ENCODE data around the gene TMEM250. TPM values are rescaled to one million over a fixed set of nuclear protein-coding genes. Genes with fewer than 3 reads are reported as not detected.
"Not testable (repeated sequence)": the region's sequence is repeated elsewhere in the genome, so short reads cannot be mapped to it uniquely, and the experiment has no call there.

The TMEM250 gene
- total RNA-seq, 1 experiment from 2014 or later: 15.1 TPM

- H3K4me3 ChIP-seq (ENCODE audit: low read length): no peak overlapping the region
- no peaks in the 10 kb centered on the region for H3K27me3 ChIP-seq (ENCODE audit: low read length)
- no peaks in the 10 kb centered on the region for H3K79me2 ChIP-seq (ENCODE audit: low read length)
- H3K9me3 ChIP-seq (ENCODE audit: low read length): no peaks in the 10 kb centered on the region
- H3K9ac ChIP-seq (ENCODE audit: low read length): no peak overlapping the region
- no peaks in the 10 kb centered on the region for H3K36me3 ChIP-seq (ENCODE audit: insufficient read depth, low read length)
- no peaks in the 10 kb centered on the region for H3K9me2 ChIP-seq (replicated peaks; ENCODE audit: insufficient read depth, low read length)
- no peaks in the 10 kb centered on the region for H3K4me1 ChIP-seq (ENCODE audit: low read length)
- no peak overlapping the region for H2AFZ ChIP-seq (ENCODE audit: low read length)
- H4K20me1 ChIP-seq (ENCODE audit: insufficient read depth, low read depth, low read length): no peaks in the 10 kb centered on the region
- no peak for DNase-seq
- H3K4me2 ChIP-seq (ENCODE audit: low read depth, low read length, poor library complexity, severe bottlenecking): no peak overlapping the region
- no peak overlapping the region for H3K27ac ChIP-seq (ENCODE audit: low read length)
These were observed 36.9 kb upstream of the TMEM250 start for GRCh38 chr9:136155576-136155975.

GRCh38 chr9:136154943-136155342 lies 36.3 kb upstream of the TMEM250 start:
- no peak for DNase-seq
- Histone ChIP-seq H2AFZ (ENCODE audit: low read length) (no peak overlapping the region), H3K4me1 (ENCODE audit: low read length) (no peaks in the 10 kb centered on the region), H3K27ac (ENCODE audit: low read length) (no peak overlapping the region), H3K9ac (ENCODE audit: low read length) (no peak overlapping the region), H3K79me2 (ENCODE audit: low read length) (no peaks in the 10 kb centered on the region), H3K4me3 (ENCODE audit: low read length) (no peak overlapping the region), H3K9me2 (replicated peaks; ENCODE audit: insufficient read depth, low read length) (no peaks in the 10 kb centered on the region), H3K36me3 (ENCODE audit: insufficient read depth, low read length) (no peaks in the 10 kb centered on the region), H3K4me2 (ENCODE audit: low read depth, low read length, poor library complexity, severe bottlenecking) (no peak overlapping the region), H3K9me3 (ENCODE audit: low read length) (no peaks in the 10 kb centered on the region), H3K27me3 (ENCODE audit: low read length) (no peaks in the 10 kb centered on the region), H4K20me1 (ENCODE audit: insufficient read depth, low read depth, low read length) (no peaks in the 10 kb centered on the region)

GRCh38 chr9:136153381-136154065 lies 34.8 kb upstream of the TMEM250 start:
- H3K9me3 ChIP-seq (ENCODE audit: low read length): no peaks in the 10 kb centered on the region
- no peak for DNase-seq
- H3K4me3 ChIP-seq (ENCODE audit: low read length): no peak overlapping the region
- H3K9ac ChIP-seq (ENCODE audit: low read length): no peak overlapping the region
- no peaks in the 10 kb centered on the region for H3K79me2 ChIP-seq (ENCODE audit: low read length)
- no peak overlapping the region for H3K27ac ChIP-seq (ENCODE audit: low read length)
- H2AFZ ChIP-seq (ENCODE audit: low read length): no peak overlapping the region
- no peaks in the 10 kb centered on the region for H3K4me1 ChIP-seq (ENCODE audit: low read length)
- H4K20me1 ChIP-seq (ENCODE audit: insufficient read depth, low read depth, low read length): no peaks in the 10 kb centered on the region
- H3K4me2 ChIP-seq (ENCODE audit: low read depth, low read length, poor library complexity, severe bottlenecking): no peak overlapping the region
- H3K27me3 ChIP-seq (ENCODE audit: low read length): no peaks in the 10 kb centered on the region
- H3K36me3 ChIP-seq (ENCODE audit: insufficient read depth, low read length): no peaks in the 10 kb centered on the region
- no peaks in the 10 kb centered on the region for H3K9me2 ChIP-seq (replicated peaks; ENCODE audit: insufficient read depth, low read length)

- Histone ChIP-seq H4K20me1 (ENCODE audit: insufficient read depth, low read depth, low read length) (no peaks in the 10 kb centered on the region), H3K9me3 (ENCODE audit: low read length) (no peaks in the 10 kb centered on the region), H2AFZ (ENCODE audit: low read length) (no peak overlapping the region), H3K27ac (ENCODE audit: low read length) (no peak overlapping the region), H3K4me2 (ENCODE audit: low read depth, low read length, poor library complexity, severe bottlenecking) (no peak overlapping the region), H3K9me2 (replicated peaks; ENCODE audit: insufficient read depth, low read length) (no peaks in the 10 kb centered on the region), H3K36me3 (ENCODE audit: insufficient read depth, low read length) (no peaks in the 10 kb centered on the region), H3K79me2 (ENCODE audit: low read length) (no peaks in the 10 kb centered on the region), H3K9ac (ENCODE audit: low read length) (no peak overlapping the region), H3K4me3 (ENCODE audit: low read length) (no peak overlapping the region), H3K27me3 (ENCODE audit: low read length) (no peaks in the 10 kb centered on the region), H3K4me1 (ENCODE audit: low read length) (peaks cover 5% of the 10 kb centered on the region)
- no peak for DNase-seq
These were observed 34.3 kb upstream of the TMEM250 start for GRCh38 chr9:136152931-136153330.

- Histone ChIP-seq H3K79me2 (ENCODE audit: low read length) (no peaks in the 10 kb centered on the region), H3K27ac (ENCODE audit: low read length) (no peak overlapping the region), H3K4me3 (ENCODE audit: low read length) (no peak overlapping the region), H3K9me3 (ENCODE audit: low read length) (no peaks in the 10 kb centered on the region), H3K4me1 (ENCODE audit: low read length) (peaks cover 6% of the 10 kb centered on the region), H3K9ac (ENCODE audit: low read length) (no peak overlapping the region), H2AFZ (ENCODE audit: low read length) (no peak overlapping the region), H3K27me3 (ENCODE audit: low read length) (no peaks in the 10 kb centered on the region), H4K20me1 (ENCODE audit: insufficient read depth, low read depth, low read length) (no peaks in the 10 kb centered on the region), H3K4me2 (ENCODE audit: low read depth, low read length, poor library complexity, severe bottlenecking) (no peak overlapping the region), H3K9me2 (replicated peaks; ENCODE audit: insufficient read depth, low read length) (no peaks in the 10 kb centered on the region), H3K36me3 (ENCODE audit: insufficient read depth, low read length) (no peaks in the 10 kb centered on the region)
- DNase-seq: no peak
These were observed 33.8 kb upstream of the TMEM250 start for GRCh38 chr9:136152543-136152866.

- Histone ChIP-seq H3K9me3 (ENCODE audit: low read length) (no peaks in the 10 kb centered on the region), H2AFZ (ENCODE audit: low read length) (no peak overlapping the region), H3K4me3 (ENCODE audit: low read length) (no peak overlapping the region), H4K20me1 (ENCODE audit: insufficient read depth, low read depth, low read length) (no peaks in the 10 kb centered on the region), H3K27ac (ENCODE audit: low read length) (no peak overlapping the region), H3K4me2 (ENCODE audit: low read depth, low read length, poor library complexity, severe bottlenecking) (no peak overlapping the region), H3K79me2 (ENCODE audit: low read length) (no peaks in the 10 kb centered on the region), H3K36me3 (ENCODE audit: insufficient read depth, low read length) (no peaks in the 10 kb centered on the region), H3K27me3 (ENCODE audit: low read length) (no peaks in the 10 kb centered on the region), H3K4me1 (ENCODE audit: low read length) (peaks cover 6% of the 10 kb centered on the region), H3K9ac (ENCODE audit: low read length) (no peak overlapping the region), H3K9me2 (replicated peaks; ENCODE audit: insufficient read depth, low read length) (no peaks in the 10 kb centered on the region)
- no peak for DNase-seq
These were observed 33.3 kb upstream of the TMEM250 start for GRCh38 chr9:136151848-136152542.

GRCh38 chr9:136151214-136151804 lies 32.6 kb upstream of the TMEM250 start:
- H3K9me3 ChIP-seq (ENCODE audit: low read length): no peaks in the 10 kb centered on the region
- no peak for DNase-seq
- H3K9ac ChIP-seq (ENCODE audit: low read length): no peak overlapping the region

GRCh38 chr9:136150664-136151213 lies 32.1 kb upstream of the TMEM250 start:
- H2AFZ ChIP-seq (ENCODE audit: low read length); H4K20me1 ChIP-seq (ENCODE audit: insufficient read depth, low read depth, low read length); H3K4me1 ChIP-seq (ENCODE audit: low read length); DNase-seq; H3K9me3 ChIP-seq (ENCODE audit: low read length); H3K4me2 ChIP-seq (ENCODE audit: low read depth, low read length, poor library complexity, severe bottlenecking); H3K36me3 ChIP-seq (ENCODE audit: insufficient read depth, low read length); H3K79me2 ChIP-seq (ENCODE audit: low read length); H3K9me2 ChIP-seq (replicated peaks; ENCODE audit: insufficient read depth, low read length); H3K4me3 ChIP-seq (ENCODE audit: low read length); H3K9ac ChIP-seq (ENCODE audit: low read length); H3K27ac ChIP-seq (ENCODE audit: low read length); H3K27me3 ChIP-seq (ENCODE audit: low read length): not testable (repeated sequence)

More at GRCh38 chr9:136151214-136151804, 32.6 kb upstream of the TMEM250 start:
- H4K20me1 ChIP-seq (ENCODE audit: insufficient read depth, low read depth, low read length): no peaks in the 10 kb centered on the region
- H3K79me2 ChIP-seq (ENCODE audit: low read length): no peaks in the 10 kb centered on the region
- H3K4me1 ChIP-seq (ENCODE audit: low read length): peaks cover 6% of the 10 kb centered on the region
- H3K36me3 ChIP-seq (ENCODE audit: insufficient read depth, low read length): no peaks in the 10 kb centered on the region
- H2AFZ ChIP-seq (ENCODE audit: low read length): no peak overlapping the region
- H3K4me2 ChIP-seq (ENCODE audit: low read depth, low read length, poor library complexity, severe bottlenecking): no peak overlapping the region
- no peak overlapping the region for H3K4me3 ChIP-seq (ENCODE audit: low read length)
- H3K9me2 ChIP-seq (replicated peaks; ENCODE audit: insufficient read depth, low read length): no peaks in the 10 kb centered on the region
- no peak overlapping the region for H3K27ac ChIP-seq (ENCODE audit: low read length)
- H3K27me3 ChIP-seq (ENCODE audit: low read length): no peaks in the 10 kb centered on the region

Measured in Karpas-422 (cell line).